ENCODE data around the gene CHST9.

Gene CHST9

GRCh38 chr18:27081701-27082100, 103.4 kb downstream of the CHST9 start:
- FAIRE-seq, result no peak

- FAIRE-seq, result peak; percentile 73
These were observed 109.3 kb downstream of the CHST9 start for GRCh38 chr18:27075828-27076227.

- no peak for FAIRE-seq
These were observed 111.7 kb downstream of the CHST9 start for GRCh38 chr18:27073404-27073830.

- FAIRE-seq, result no peak
These were observed 120.4 kb downstream of the CHST9 start for GRCh38 chr18:27064673-27065072.

GRCh38 chr18:27062802-27063201, 122.3 kb downstream of the CHST9 start:
- no peak for FAIRE-seq

- FAIRE-seq, result no peak
These were observed 123.5 kb downstream of the CHST9 start for GRCh38 chr18:27061488-27062095.

GRCh38 chr18:27057519-27058234, 127.4 kb downstream of the CHST9 start:
- FAIRE-seq, result peak; percentile 90

GRCh38 chr18:27054926-27055325, 130.2 kb downstream of the CHST9 start:
- no peak for FAIRE-seq

- no peak for FAIRE-seq
These were observed 135.1 kb downstream of the CHST9 start for GRCh38 chr18:27049969-27050368.

GRCh38 chr18:27045342-27045741, 139.8 kb downstream of the CHST9 start:
- no peak for FAIRE-seq

- FAIRE-seq, result no peak
These were observed 142.9 kb downstream of the CHST9 start for GRCh38 chr18:27042177-27042576.

- peak; percentile 91 for FAIRE-seq
These were observed 144.3 kb downstream of the CHST9 start for GRCh38 chr18:27040796-27041195.

- FAIRE-seq, result no peak
These were observed 151.4 kb downstream of the CHST9 start for GRCh38 chr18:27033722-27034121.

- FAIRE-seq, result no peak
These were observed 154.7 kb downstream of the CHST9 start for GRCh38 chr18:27030421-27030820.

GRCh38 chr18:27022477-27022876, 162.6 kb downstream of the CHST9 start:
- FAIRE-seq, result no peak

- FAIRE-seq, result peak; percentile 98
These were observed 167.1 kb downstream of the CHST9 start for GRCh38 chr18:27017901-27018500.

GRCh38 chr18:27014841-27015240, 170.3 kb downstream of the CHST9 start:
- FAIRE-seq, result peak; percentile 36

GRCh38 chr18:27010784-27011183, 174.3 kb downstream of the CHST9 start:
- no peak for FAIRE-seq

- FAIRE-seq, result no peak
These were observed 175.8 kb downstream of the CHST9 start for GRCh38 chr18:27009293-27009692.

GRCh38 chr18:27008575-27008974, 176.5 kb downstream of the CHST9 start:
- no peak for FAIRE-seq

- no peak for FAIRE-seq
These were observed 177.2 kb downstream of the CHST9 start for GRCh38 chr18:27007880-27008279.

GRCh38 chr18:27005589-27005988, 179.5 kb downstream of the CHST9 start:
- FAIRE-seq, result no peak

- FAIRE-seq, result peak; percentile 24
These were observed 180.9 kb downstream of the CHST9 start for GRCh38 chr18:27004056-27004829.
